HG02943 (cell line): ENCODE results near the gene CRTC1.
"Not testable (repeated sequence)": the region's sequence is repeated elsewhere in the genome, so short reads cannot be mapped to it uniquely, and the experiment has no call there.

Experiments used
- ATAC-seq: cut with Tn5 transposase; IDR thresholded peaks from one replicate; pipeline ENCODE4 v1.9.1; 2021; ENCODE audit warnings: mild to moderate bottlenecking, low read depth, moderate library complexity; ENCODE audit not compliant: unreplicated experiment

CRTC1 gene

GRCh38 chr19:18719541-18719940 lies 36.1 kb downstream of the CRTC1 start:
- no peak for ATAC-seq

GRCh38 chr19:18723871-18724377 lies 40.4 kb downstream of the CRTC1 start:
- ATAC-seq: no peak

GRCh38 chr19:18725841-18726770 lies 42.6 kb downstream of the CRTC1 start:
- ATAC-seq: no peak

- no peak for ATAC-seq
These were observed 43.4 kb downstream of the CRTC1 start for GRCh38 chr19:18726846-18727245.

GRCh38 chr19:18727602-18728001 lies 44.1 kb downstream of the CRTC1 start:
- not testable (repeated sequence) for ATAC-seq

GRCh38 chr19:18729933-18730530 lies 46.6 kb downstream of the CRTC1 start:
- ATAC-seq: no peak

- no peak for ATAC-seq
These were observed 47.5 kb downstream of the CRTC1 start for GRCh38 chr19:18730885-18731513.

- ATAC-seq: no peak
These were observed 48.1 kb downstream of the CRTC1 start for GRCh38 chr19:18731562-18732008.

GRCh38 chr19:18733196-18733647 lies 49.7 kb downstream of the CRTC1 start:
- ATAC-seq: no peak

- ATAC-seq: not testable (repeated sequence)
These were observed 50.4 kb downstream of the CRTC1 start for GRCh38 chr19:18733762-18734332.

GRCh38 chr19:18735324-18735723 lies 51.8 kb downstream of the CRTC1 start:
- ATAC-seq: no peak

- no peak for ATAC-seq
These were observed 52.3 kb downstream of the CRTC1 start for GRCh38 chr19:18735752-18736151.

GRCh38 chr19:18736415-18737336 lies 53.2 kb downstream of the CRTC1 start:
- ATAC-seq: no peak

GRCh38 chr19:18737337-18737953 lies 54.0 kb downstream of the CRTC1 start:
- no peak for ATAC-seq

GRCh38 chr19:18737954-18738351 lies 54.5 kb downstream of the CRTC1 start:
- ATAC-seq: no peak

- ATAC-seq: no peak
These were observed 55.6 kb downstream of the CRTC1 start for GRCh38 chr19:18738961-18739690.

- no peak for ATAC-seq
These were observed 57.9 kb downstream of the CRTC1 start for GRCh38 chr19:18741124-18742121.
